D721Med (cell line): Measurements from ENCODE around the gene TSPAN3.

Source experiments
- DNase-seq: peaks from one replicate; pipeline ENCODE4 v3.0.0; 2011; ENCODE audit warnings: low spot score; ENCODE audit not compliant: insufficient read length
- FAIRE-seq: peaks from 2 replicates; lab custom pipeline; 2011; peaks lifted over from hg19 to GRCh38; lab: Jason Lieb, UNC
- TF ChIP-seq, protein P1 (sequence below): IDR thresholded peaks from 2 replicates; pipeline ENCODE4 v1.5.1; 2012; ENCODE audit warnings: mild to moderate bottlenecking, control low read depth; ENCODE audit not compliant: insufficient read depth; ENCODE audit errors: missing control alignments

Gene TSPAN3

DNA sequence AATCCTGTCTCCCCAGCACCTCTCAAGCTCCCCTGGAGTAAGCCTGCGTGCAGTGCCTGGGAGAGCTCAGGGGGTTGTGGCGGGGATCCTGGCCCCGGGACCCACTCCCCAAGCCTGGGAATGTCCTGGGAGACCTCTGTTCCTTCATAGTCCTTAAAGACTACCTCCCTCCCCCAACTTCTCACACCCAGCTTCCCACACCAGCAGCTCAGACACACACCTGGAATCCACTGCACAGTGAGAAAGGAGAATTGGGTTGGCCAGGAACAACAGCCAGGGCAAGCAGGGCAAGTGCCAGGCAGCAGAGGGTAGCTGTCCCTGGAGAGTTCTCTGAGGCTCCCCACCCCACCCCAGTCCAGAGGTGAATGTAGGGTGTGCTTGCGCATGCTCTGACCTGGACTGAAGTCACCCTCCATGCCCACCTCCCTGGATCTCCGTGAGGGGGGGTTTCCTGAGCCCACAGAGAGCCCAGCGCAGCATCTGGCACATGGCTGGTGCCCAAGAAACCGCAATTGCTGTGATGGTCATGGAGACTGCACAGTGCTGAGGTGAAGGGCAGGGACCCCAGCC lies 53.7 kb downstream of the TSPAN3 start:
- TF ChIP-seq, protein P1, sequence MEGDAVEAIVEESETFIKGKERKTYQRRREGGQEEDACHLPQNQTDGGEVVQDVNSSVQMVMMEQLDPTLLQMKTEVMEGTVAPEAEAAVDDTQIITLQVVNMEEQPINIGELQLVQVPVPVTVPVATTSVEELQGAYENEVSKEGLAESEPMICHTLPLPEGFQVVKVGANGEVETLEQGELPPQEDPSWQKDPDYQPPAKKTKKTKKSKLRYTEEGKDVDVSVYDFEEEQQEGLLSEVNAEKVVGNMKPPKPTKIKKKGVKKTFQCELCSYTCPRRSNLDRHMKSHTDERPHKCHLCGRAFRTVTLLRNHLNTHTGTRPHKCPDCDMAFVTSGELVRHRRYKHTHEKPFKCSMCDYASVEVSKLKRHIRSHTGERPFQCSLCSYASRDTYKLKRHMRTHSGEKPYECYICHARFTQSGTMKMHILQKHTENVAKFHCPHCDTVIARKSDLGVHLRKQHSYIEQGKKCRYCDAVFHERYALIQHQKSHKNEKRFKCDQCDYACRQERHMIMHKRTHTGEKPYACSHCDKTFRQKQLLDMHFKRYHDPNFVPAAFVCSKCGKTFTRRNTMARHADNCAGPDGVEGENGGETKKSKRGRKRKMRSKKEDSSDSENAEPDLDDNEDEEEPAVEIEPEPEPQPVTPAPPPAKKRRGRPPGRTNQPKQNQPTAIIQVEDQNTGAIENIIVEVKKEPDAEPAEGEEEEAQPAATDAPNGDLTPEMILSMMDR: no peak
- FAIRE-seq: no peak
- DNase-seq: no peak

DNA sequence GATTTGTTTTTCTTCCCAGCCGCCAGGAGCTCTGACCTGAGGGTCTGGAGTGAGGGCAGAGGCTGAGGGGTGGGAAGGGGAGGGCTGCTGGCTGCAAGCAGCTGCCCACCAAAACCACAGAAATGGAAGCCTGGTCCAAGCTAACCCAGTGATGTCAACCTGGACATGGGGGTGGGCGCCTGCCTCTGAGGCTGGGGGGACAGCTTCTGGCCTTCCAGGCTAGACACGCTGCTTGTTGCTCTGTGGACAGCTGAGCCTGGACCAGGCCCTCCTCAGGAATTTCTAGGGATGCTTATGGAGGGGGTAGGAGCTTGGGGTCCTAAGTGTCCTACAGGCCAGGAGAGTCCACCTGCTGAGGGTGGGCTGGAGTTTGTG lies 54.6 kb downstream of the TSPAN3 start:
- TF ChIP-seq, protein P1: no peak
- FAIRE-seq (no peak), DNase-seq (no peak)

DNA sequence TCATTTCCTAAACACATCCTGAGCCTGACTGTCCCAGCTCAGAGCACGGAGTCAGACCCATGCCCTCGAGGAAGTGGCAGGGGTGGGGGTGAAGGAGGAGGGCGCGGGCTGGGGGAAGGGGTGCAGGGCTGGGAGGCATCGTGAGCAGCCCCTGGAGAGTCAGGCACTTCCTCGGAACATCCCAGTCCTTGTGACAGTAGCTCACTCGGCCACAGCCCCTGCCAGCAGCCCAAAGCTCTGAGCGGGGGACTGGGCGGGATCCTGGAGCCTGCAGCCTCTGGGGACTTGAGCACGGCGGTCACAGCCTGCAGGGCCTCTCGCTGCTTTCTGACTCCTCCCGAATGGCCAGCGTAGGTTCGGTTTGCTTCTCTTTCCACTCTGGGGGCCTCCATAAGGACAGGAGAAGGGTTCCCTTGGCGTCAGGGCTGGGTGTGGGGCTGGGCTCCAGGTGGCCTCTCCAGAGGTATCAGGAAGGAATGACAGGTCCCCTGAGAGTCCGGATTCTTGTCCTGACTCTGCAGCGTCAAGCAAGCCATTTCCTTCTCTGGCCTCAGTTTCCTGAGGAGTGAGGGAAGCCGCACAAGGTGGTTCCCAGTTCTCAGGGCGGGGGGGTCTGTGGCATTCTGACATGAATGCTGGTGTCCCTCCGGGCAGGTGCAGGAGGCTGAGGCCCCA lies 55.1 kb downstream of the TSPAN3 start:
- TF ChIP-seq, protein P1: no peak
- FAIRE-seq (no peak), DNase-seq (no peak)

DNA sequence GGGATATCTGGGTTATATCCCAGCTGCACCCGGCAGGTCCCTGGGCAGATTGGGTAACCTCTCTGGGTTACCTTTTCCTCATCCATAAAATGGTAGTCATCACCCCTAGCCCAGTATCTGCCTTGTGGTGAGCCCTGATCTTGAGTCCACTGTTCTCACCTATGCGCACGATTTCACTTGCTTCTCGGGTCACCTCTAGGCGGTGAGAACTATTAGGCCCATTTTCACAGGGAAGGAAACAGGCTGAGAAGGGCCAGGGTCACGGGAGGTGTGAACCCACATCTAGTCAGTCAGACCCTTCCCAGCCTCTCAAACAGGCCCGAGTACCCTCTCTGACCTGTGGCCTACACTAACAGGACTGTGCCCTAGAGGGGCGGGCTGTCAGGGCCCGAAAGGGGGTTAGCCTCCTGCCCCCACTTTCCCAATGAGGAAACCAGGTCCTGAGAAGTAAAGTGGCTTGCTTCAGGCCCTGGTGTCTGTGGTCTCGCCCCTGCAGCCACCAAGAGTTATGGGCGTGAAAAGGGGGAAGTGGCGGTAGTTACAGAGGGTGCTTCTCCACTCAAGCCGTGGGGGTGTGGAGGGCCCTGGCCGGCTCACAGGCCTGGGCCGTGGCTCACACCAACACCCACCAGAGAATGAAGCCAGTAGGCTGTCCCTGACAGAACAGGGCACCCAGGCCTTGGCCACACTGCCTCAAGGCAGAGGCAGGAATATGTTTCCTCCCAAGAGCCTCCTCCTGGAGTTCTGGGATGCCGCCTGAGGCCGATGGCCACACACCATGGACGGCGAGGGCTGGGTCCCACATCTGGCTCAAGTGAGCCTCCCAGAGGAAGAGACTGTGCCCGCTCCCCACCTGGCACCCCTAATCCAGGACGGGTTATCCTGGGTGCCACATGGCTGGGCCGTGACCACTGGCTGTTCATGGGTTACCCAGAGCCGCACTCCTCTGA lies 56.5 kb downstream of the TSPAN3 start:
- FAIRE-seq (no peak), DNase-seq (no peak)
- TF ChIP-seq, protein P1: no peak

DNA sequence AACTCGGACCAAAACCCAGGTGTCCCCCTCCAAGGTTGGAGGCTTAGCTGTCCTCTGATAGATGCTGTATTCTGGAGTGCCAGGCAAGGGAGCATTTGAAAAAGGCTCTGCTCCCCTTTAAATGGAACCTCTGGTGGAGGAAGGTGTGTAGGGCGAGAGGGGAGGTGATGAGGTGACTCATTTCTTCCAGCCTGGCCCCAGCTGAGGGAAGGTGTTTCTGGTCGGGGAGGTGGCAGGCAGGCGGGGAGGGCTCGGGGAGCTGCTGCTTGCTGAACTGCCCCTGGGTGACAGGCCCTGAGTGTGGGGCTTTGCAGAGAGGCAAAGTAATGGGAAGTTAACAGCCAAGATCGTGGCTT lies 57.2 kb downstream of the TSPAN3 start:
- TF ChIP-seq, protein P1: no peak
- no peak for FAIRE-seq
- no peak for DNase-seq

DNA sequence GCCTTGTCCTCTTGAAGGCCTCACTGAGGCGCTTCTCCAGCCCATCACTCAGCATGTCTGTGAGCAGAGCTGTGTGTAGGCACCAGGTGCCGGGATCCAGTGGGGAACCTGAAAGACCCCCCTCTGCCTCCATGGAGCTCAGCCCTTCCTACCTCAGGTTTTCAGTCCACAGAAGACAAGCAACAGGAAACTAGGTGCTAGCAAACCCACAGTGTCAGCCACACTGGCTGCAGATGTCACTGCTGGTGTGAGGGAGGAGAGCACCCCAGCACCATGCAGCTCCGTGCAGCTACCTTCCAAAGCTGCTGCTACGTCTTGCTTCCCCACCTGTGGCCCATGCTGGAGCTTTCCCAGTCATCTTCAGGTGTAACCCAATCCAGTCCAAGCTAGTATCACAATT lies 58.0 kb downstream of the TSPAN3 start:
- no peak for DNase-seq
- FAIRE-seq: no peak
- TF ChIP-seq, protein P1: no peak
